Effector memory CD4-positive, alpha-beta T cell (primary cell): ENCODE results near the gene RNF144A.

ENCODE experiments used
- DNase-seq, 3 donors: peaks; one replicate each; pipeline ENCODE4 v3.0.0-alpha.2; 2020
- H3K27ac ChIP-seq: 2 replicates; pipeline ENCODE4 v1.7.0; 2013; ENCODE audit warnings: mild to moderate bottlenecking, low read length, moderate library complexity; ENCODE audit not compliant: insufficient read depth, poor library complexity, severe bottlenecking
- H3K27me3 ChIP-seq: replicated peaks from 2 replicates; pipeline ENCODE4 v1.7.0; 2013; ENCODE audit warnings: mild to moderate bottlenecking, low read length; ENCODE audit not compliant: insufficient read depth, control insufficient read depth, poor library complexity, severe bottlenecking
- H3K36me3 ChIP-seq: 2 replicates; pipeline ENCODE4 v1.7.0; 2013; ENCODE audit warnings: mild to moderate bottlenecking, low read length, moderate library complexity; ENCODE audit not compliant: control insufficient read depth, insufficient read depth
- H3K4me1 ChIP-seq: 2 replicates; pipeline ENCODE4 v1.7.0; 2013; ENCODE audit warnings: low read length, mild to moderate bottlenecking; ENCODE audit not compliant: control insufficient read depth, insufficient read depth, poor library complexity, severe bottlenecking
- H3K4me3 ChIP-seq: 2 replicates; pipeline ENCODE4 v1.7.0; 2013; ENCODE audit warnings: low read length, low read depth, mild to moderate bottlenecking; ENCODE audit not compliant: insufficient read depth, poor library complexity, severe bottlenecking
- H3K9me3 ChIP-seq: 2 replicates; pipeline ENCODE4 v1.7.0; 2013; ENCODE audit warnings: mild to moderate bottlenecking, low read length, moderate library complexity; ENCODE audit not compliant: control insufficient read depth

RNF144A gene

GRCh38 chr2:7084601-7085000, 167.4 kb downstream of the RNF144A start:
- no peak for DNase-seq
- Histone ChIP-seq H3K27me3 (no peaks in the 10 kb centered on the region), H3K36me3 (no peaks in the 10 kb centered on the region), H3K4me1 (no peaks in the 10 kb centered on the region), H3K4me3 (no peak overlapping the region), H3K9me3 (no peaks in the 10 kb centered on the region), H3K27ac (no peak overlapping the region)

DNA sequence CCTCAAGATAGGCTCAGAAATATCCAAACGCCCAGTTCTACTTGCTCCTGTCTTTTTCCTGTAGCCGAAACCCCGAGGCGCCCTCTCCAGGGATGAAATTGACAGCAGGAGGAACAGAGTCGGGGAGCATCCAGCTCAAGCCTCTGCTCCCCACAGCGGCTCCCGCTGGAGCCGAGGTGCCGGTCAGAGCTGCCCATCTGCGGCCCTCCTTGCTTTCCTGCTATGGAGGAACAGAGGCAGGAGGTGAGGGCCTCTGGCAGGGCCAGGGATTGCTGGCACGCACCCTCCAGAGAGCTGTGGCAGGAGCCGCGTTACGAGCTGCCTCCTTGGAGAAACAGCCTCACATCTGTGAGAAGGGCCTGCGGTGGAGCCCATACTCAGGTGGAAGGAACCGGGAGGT, 172.1 kb downstream of the RNF144A start:
- Histone ChIP-seq H3K27ac (no peak overlapping the region), H3K4me3 (no peak overlapping the region), H3K9me3 (no peaks in the 10 kb centered on the region), H3K4me1 (no peaks in the 10 kb centered on the region), H3K36me3 (no peaks in the 10 kb centered on the region), H3K27me3 (no peaks in the 10 kb centered on the region)
- DNase-seq, result no peak

DNA sequence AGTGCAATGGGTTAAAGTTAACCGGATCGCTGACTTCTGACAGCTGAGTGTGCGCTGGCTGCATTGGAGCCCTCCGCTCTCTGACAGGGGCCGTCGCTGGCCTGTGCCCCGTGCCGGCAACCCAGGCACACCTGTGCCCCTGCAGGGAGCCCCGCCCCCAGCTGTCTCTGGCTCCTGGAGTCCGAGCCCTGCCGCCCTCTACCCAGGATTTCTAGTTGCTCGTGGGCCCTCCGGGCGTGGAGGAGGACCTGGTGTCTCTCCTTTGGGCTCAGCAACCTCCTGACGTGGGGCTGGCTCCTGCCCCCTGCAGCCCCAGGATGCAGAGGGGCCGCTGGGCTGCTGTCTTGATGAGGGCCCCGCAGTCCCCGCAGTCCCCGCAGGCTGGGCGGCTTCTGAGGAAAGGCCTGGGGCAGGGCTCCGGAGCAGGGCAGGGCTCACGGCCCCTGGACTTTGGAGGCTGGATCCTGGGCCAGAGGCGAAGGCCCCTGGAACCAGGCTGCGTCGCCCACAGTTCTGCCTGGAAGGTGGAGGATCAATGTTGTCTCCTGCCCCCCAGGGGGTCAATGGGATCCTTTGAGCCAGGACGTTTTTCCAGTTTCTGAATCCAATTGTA, 172.8 kb downstream of the RNF144A start:
- Histone ChIP-seq H3K4me1 (no peaks in the 10 kb centered on the region), H3K27me3 (no peaks in the 10 kb centered on the region), H3K4me3 (no peak overlapping the region), H3K36me3 (no peaks in the 10 kb centered on the region), H3K9me3 (no peaks in the 10 kb centered on the region), H3K27ac (no peak overlapping the region)
- no peak for DNase-seq

DNA sequence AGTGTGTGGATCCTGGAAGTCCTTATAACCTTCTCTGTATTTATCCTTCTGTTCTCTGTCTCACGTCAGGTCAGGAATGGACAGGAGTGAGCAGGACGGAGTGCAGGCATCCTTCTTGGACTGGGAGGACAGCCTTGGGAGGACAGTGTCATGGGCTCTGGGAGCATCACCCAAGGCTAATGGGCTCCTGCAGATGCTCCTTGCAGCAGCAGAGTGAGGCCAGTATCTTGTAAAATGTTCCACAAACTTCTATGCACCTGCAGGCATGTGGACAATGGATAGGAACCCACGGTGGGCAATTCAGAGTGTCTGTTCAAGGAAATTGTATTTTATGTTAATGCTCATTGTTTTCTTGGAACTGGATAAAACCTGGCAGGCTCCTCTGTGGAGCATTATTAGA, 176.2 kb downstream of the RNF144A start:
- H3K27ac ChIP-seq, result no peak overlapping the region
- H3K36me3 ChIP-seq, result no peaks in the 10 kb centered on the region
- H3K4me3 ChIP-seq, result no peak overlapping the region
- H3K27me3 ChIP-seq, result no peaks in the 10 kb centered on the region
- H3K9me3 ChIP-seq, result no peaks in the 10 kb centered on the region
- no peak for DNase-seq
- peaks cover 4% of the 10 kb centered on the region for H3K4me1 ChIP-seq
